Activated CD8-positive, alpha-beta memory T cell treated with anti-CD3 and anti-CD28 coated beads for 1 hour (primary cell): Measurements from ENCODE around the gene MSGN1.
"Not testable (repeated sequence)": the region's sequence is repeated elsewhere in the genome, so short reads cannot be mapped to it uniquely, and the experiment has no call there.

Source experiments
- DNase-seq, 2 donors: peaks; one replicate each; pipeline ENCODE4 v3.0.0-alpha.2; 2020; ENCODE audit warnings: low read depth in 1 of 2; ENCODE audit errors: extremely low read depth in 1 of 2

The MSGN1 gene

GRCh38 chr2:17805166-17805565 lies 11.1 kb upstream of the MSGN1 start:
- no peak for DNase-seq

GRCh38 chr2:17805717-17806363 lies 10.4 kb upstream of the MSGN1 start:
- DNase-seq, result no peak

- DNase-seq, result no peak
Observed at GRCh38 chr2:17813010-17813741, 3.1 kb upstream of the MSGN1 start.

GRCh38 chr2:17813742-17814473 lies 2.4 kb upstream of the MSGN1 start:
- DNase-seq, result no peak

GRCh38 chr2:17814601-17815000 lies 1.7 kb upstream of the MSGN1 start:
- DNase-seq, result no peak

- DNase-seq, result no peak
Observed at GRCh38 chr2:17815468-17816184, 634 bp upstream of the MSGN1 start.

- DNase-seq, result no peak
Observed at GRCh38 chr2:17818235-17818815, 2.1 kb downstream of the MSGN1 start.

GRCh38 chr2:17821080-17821479 lies 4.8 kb downstream of the MSGN1 start:
- DNase-seq, result no peak

- no peak for DNase-seq
Observed at GRCh38 chr2:17821535-17822444, 5.5 kb downstream of the MSGN1 start.

GRCh38 chr2:17822445-17823117 lies 6.3 kb downstream of the MSGN1 start:
- no peak for DNase-seq

- DNase-seq, result not testable (repeated sequence)
Observed at GRCh38 chr2:17823646-17824045, 7.4 kb downstream of the MSGN1 start.

GRCh38 chr2:17827316-17827715 lies 11.1 kb downstream of the MSGN1 start:
- DNase-seq, result no peak

- no peak for DNase-seq
Observed at GRCh38 chr2:17827785-17828184, 11.5 kb downstream of the MSGN1 start.

GRCh38 chr2:17830053-17831034 lies 14.1 kb downstream of the MSGN1 start:
- no peak for DNase-seq

GRCh38 chr2:17835516-17835915 lies 19.3 kb downstream of the MSGN1 start:
- no peak for DNase-seq

GRCh38 chr2:17839959-17840358 lies 23.7 kb downstream of the MSGN1 start:
- no peak for DNase-seq

GRCh38 chr2:17843457-17843856 lies 27.2 kb downstream of the MSGN1 start:
- no peak for DNase-seq

GRCh38 chr2:17845806-17846205 lies 29.5 kb downstream of the MSGN1 start:
- DNase-seq, result no peak
